ENCODE measurements around the gene ENPEP.
"Not testable (repeated sequence)": the region's sequence is repeated elsewhere in the genome, so short reads cannot be mapped to it uniquely, and the experiment has no call there.

The ENPEP gene

DNA sequence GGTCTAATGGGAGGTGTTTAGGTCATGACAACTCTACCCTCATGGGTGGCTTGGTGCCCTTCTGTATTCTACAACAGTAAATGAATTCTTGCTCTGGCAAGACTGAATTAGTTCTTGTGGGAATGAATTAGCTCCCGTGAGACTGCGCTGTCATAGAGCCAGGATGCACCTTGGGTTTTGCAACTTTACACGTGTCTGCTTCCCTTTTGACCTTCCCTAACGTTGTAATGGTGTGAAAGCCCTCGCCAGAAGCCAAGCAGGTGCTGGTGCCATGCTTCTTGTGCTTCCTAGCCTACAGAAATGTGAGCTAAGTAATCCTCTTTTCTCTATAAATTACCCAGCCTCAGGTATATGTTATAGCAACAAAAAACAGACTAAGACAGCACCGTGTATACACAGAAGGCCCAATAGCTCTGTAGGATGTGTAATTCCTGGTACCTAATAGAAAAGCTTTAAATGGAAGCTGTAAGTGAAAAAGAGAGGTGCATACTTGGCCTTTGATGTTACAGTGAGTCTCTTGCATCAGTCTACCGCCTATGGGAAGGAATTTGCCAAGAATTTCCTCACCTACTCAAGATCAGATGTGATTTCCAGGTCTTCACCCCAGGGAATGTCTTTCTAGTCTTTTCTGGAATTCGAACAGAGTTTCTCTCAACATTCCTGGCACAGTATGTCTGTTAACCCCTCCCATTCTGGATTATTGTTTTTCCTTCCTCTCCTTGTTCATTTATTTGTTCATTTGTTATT is 3.2 kb upstream of the ENPEP start:
- Histone ChIP-seq H3K36me3 (no peaks in the 10 kb centered on the region), H3K4me1 (peaks cover 0 to 10% (median 0%) of the 10 kb centered on the region in 4 donors), H3K27ac (no peak overlapping the region), H3K27me3 (peaks cover 0 to 11% of the 10 kb centered on the region in 2 donors), H3K4me3 (no peak overlapping the region), H3K9me3 (peaks cover 0 to 5% (median 4%) of the 10 kb centered on the region in 3 donors)
- TF ChIP-seq CTCF (IDR thresholded peaks at IDR 0.05): no peak
- intact Hi-C loops (cut with DNase I; ENCODE audit: low total_unique reads): no loop called here
- DNase-seq: no peak

DNA sequence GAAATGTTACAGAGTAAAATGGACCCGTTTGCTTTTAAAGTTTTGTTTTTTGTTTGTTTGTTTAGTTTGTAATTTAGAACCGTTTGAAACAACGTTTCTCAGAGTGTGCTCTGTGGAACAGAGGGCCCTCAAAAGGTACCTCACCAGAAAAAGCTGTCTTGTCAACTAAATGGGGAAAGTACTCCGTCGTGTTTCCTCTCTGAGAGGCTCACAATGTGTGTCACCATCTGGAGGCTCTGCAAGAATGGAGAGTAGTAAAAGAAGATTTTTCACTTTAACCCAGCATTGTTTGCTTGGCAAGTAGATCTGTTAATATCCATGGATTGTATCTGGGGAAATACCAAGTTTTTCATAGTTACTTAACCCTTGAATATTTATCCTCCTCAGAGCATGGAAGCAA is 1.5 kb upstream of the ENPEP start:
- Histone ChIP-seq H3K9me3 (peaks cover 0 to 2% (median 2%) of the 10 kb centered on the region in 3 donors), H3K27me3 (peaks cover 0 to 11% of the 10 kb centered on the region in 2 donors), H3K36me3 (no peaks in the 10 kb centered on the region), H3K4me1 (peaks cover 0 to 10% (median 0%) of the 10 kb centered on the region in 4 donors), H3K27ac (no peak overlapping the region), H3K4me3 (no peak overlapping the region)
- TF ChIP-seq CTCF (IDR thresholded peaks at IDR 0.05): no peak
- intact Hi-C loops (cut with DNase I; ENCODE audit: low total_unique reads): no loop called here
- no peak for DNase-seq

DNA sequence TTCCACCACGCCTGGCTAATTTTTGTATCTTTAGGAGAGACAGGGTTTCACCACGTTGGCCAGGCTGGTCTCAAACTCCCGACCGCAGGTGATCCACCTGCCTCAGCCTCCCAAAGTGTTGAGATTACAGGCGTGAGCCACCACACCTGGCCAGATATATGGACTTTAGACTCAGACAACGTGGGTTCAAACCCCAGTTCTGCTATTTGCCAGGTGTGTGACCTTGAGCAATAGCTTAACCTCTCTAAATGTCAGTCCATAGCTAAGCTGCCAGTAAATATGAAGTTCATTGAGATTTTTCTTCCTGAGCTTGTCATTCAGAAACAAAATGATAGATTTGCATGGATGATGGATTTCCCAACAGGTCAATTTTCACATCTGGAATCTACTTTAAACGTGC is 875 bp upstream of the ENPEP start:
- not testable (repeated sequence) for H3K4me3 ChIP-seq

DNA sequence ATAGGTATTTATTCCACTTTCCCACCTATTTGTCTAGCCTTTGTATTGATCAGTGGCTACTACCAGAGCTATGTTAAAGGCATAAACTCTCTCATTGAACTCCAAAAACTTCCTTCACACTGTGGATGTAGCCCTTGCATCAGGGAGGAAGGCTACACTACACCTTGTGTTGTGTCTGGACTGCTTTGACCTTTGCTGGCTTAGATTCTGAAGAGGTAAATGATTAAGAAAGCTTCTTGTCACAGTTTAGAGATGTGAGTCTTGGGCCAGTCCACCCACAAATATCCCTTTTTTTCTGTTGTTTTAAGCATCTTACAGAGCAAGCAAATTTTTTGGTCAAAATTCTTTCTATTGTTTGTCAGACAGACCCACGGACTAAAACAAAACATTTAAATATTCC is 1.9 kb downstream of the ENPEP start:
- Histone ChIP-seq H3K4me3 (no peak overlapping the region), H3K4me1 (peaks cover 0 to 10% (median 0%) of the 10 kb centered on the region in 4 donors), H3K36me3 (no peaks in the 10 kb centered on the region), H3K9me3 (no peaks in the 10 kb centered on the region), H3K27me3 (peaks cover 0 to 11% of the 10 kb centered on the region in 2 donors), H3K27ac (no peak overlapping the region)
- TF ChIP-seq CTCF (IDR thresholded peaks at IDR 0.05): no peak
- intact Hi-C loops (cut with DNase I; ENCODE audit: low total_unique reads): no loop called here
- no peak for DNase-seq

More for the DNA sequence above, 875 bp upstream of the ENPEP start:
- DNase-seq; H3K27ac ChIP-seq; intact Hi-C loops (cut with DNase I; ENCODE audit: low total_unique reads); H3K36me3 ChIP-seq; H3K9me3 ChIP-seq; H3K4me1 ChIP-seq: not testable (repeated sequence)
- H3K27me3 ChIP-seq: peaks cover 0 to 11% of the 10 kb centered on the region in 2 donors

- Histone ChIP-seq H3K27me3 (peaks cover 0 to 11% of the 10 kb centered on the region in 2 donors), H3K4me1 (peaks cover 0 to 10% (median 0%) of the 10 kb centered on the region in 4 donors), H3K9me3 (no peaks in the 10 kb centered on the region), H3K36me3 (no peaks in the 10 kb centered on the region), H3K4me3 (no peak overlapping the region), H3K27ac (no peak overlapping the region)
- intact Hi-C loops (cut with DNase I; ENCODE audit: low total_unique reads): no loop called here
- no peak for DNase-seq
- TF ChIP-seq CTCF (IDR thresholded peaks at IDR 0.05): no peak
Observed at GRCh38 chr4:110480031-110480549, 4.1 kb downstream of the ENPEP start.

GRCh38 chr4:110480746-110481271 is 4.9 kb downstream of the ENPEP start:
- H3K27me3 ChIP-seq: peaks cover 0 to 9% of the 10 kb centered on the region in 2 donors
- no peak for DNase-seq
- no peaks in the 10 kb centered on the region for H3K36me3 ChIP-seq
- TF ChIP-seq CTCF (IDR thresholded peaks at IDR 0.05): no peak
- intact Hi-C loops (cut with DNase I; ENCODE audit: low total_unique reads): no loop called here
- no peak overlapping the region for H3K4me3 ChIP-seq
- no peak overlapping the region for H3K27ac ChIP-seq
- peaks cover 0 to 6% (median 0%) of the 10 kb centered on the region in 4 donors for H3K4me1 ChIP-seq
- no peaks in the 10 kb centered on the region for H3K9me3 ChIP-seq
